Muscle layer of colon (tissue), 2 donors: Measurements from ENCODE around the gene IARS1.

Experiments used
- H3K27ac ChIP-seq: one replicate; pipeline ENCODE4 v1.7.0; 2013; ENCODE audit warnings: low read depth, mild to moderate bottlenecking, low read length, moderate library complexity
- H3K27me3 ChIP-seq, 2 donors: one replicate each; pipeline ENCODE4 v1.7.0; 2013; ENCODE audit warnings: low read length in 2 of 2, mild to moderate bottlenecking in 2 of 2; ENCODE audit not compliant: insufficient read depth in 2 of 2, control insufficient read depth in 1 of 2
- H3K36me3 ChIP-seq: one replicate; pipeline ENCODE4 v1.7.0; 2013; ENCODE audit warnings: mild to moderate bottlenecking, low read length; ENCODE audit not compliant: insufficient read depth
- H3K4me1 ChIP-seq: one replicate; pipeline ENCODE4 v1.7.0; 2013; ENCODE audit warnings: mild to moderate bottlenecking, low read length; ENCODE audit not compliant: insufficient read depth
- H3K4me3 ChIP-seq, 2 donors: one replicate each; pipeline ENCODE4 v1.7.0; 2013; ENCODE audit warnings: low read length in 2 of 2, low read depth in 1 of 2, mild to moderate bottlenecking in 1 of 2, moderate library complexity in 1 of 2
- H3K9ac ChIP-seq: one replicate; pipeline ENCODE4 v1.7.0; 2013; ENCODE audit warnings: low read length
- H3K9me3 ChIP-seq: one replicate; pipeline ENCODE4 v1.7.0; 2013; ENCODE audit warnings: mild to moderate bottlenecking, low read length
- donor health status: abdominal sarcoma.
- donor health status: Adenocarcinoma of cecum.

Gene IARS1

DNA sequence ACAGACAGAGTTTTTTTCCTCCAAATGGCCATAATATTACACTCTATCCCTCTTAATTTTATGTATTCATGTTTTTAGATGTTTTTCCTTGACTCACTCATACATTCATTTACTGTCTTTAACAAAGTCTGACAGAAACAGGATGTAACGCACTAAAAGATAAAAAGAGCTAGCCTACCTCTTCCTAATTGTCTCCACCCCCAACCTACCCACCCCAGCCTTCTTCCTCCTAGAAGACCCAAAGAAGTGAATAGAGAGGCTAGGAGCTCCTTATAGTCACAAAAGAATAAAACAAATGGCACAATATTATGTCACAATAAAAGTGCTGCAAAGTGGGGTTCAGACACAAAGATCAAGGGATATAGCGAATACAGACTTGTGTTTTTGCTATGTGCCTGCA, 30.9 kb upstream of the IARS1 start:
- Histone ChIP-seq H3K9me3 (no peaks in the 10 kb centered on the region), H3K27me3 (no peaks in the 10 kb centered on the region), H3K36me3 (peaks cover 28% of the 10 kb centered on the region), H3K4me3 (peak overlapping the region; percentile 72 to 98), H3K27ac (peak overlapping the region; percentile 99), H3K4me1 (peaks cover 20% of the 10 kb centered on the region), H3K9ac (peak overlapping the region; percentile 33)

DNA sequence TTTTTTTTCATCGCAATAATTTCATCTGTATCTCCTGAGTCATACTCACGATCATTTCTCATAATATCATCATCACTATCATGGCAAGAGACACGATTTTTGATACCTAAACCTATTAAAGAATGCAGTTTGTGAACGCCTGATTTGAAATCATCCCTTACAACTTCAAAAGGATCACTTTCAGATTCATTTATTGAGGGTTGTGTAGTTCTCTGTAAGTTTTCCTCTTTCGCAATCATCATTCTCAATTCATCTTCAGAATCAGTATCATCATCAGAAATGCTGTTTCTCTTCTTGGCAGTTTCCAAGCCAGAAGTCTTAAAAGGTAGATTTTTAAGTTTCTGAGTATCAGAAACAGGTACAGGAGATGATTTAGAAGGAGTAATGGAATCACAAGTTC, 22.0 kb upstream of the IARS1 start:
- H3K36me3 ChIP-seq: peaks cover 54% of the 10 kb centered on the region
- H3K9me3 ChIP-seq: no peaks in the 10 kb centered on the region
- H3K4me1 ChIP-seq: no peaks in the 10 kb centered on the region
- H3K9ac ChIP-seq: no peak overlapping the region
- no peak overlapping the region for H3K27ac ChIP-seq
- H3K4me3 ChIP-seq: no peak overlapping the region
- no peaks in the 10 kb centered on the region for H3K27me3 ChIP-seq

DNA sequence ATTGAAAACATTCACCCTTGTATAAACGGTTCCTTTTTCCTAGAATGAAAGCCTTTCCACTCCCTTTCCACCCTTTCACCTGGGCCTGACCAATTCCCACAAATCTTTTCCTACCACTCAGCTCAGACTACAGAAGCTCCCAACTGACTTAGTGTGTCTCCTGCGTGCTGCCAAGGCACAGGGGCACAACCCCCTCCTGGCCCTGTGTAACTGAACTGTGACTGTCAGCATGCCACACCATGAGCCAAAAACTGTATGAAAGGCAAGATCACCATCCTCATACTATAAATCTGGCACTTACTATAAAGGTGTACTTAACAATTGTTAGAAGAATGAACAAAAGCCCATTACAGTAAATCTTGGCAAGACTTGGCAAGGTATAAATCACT, 20.1 kb upstream of the IARS1 start:
- H3K9ac ChIP-seq: no peak overlapping the region
- H3K36me3 ChIP-seq: peaks cover 66% of the 10 kb centered on the region

DNA sequence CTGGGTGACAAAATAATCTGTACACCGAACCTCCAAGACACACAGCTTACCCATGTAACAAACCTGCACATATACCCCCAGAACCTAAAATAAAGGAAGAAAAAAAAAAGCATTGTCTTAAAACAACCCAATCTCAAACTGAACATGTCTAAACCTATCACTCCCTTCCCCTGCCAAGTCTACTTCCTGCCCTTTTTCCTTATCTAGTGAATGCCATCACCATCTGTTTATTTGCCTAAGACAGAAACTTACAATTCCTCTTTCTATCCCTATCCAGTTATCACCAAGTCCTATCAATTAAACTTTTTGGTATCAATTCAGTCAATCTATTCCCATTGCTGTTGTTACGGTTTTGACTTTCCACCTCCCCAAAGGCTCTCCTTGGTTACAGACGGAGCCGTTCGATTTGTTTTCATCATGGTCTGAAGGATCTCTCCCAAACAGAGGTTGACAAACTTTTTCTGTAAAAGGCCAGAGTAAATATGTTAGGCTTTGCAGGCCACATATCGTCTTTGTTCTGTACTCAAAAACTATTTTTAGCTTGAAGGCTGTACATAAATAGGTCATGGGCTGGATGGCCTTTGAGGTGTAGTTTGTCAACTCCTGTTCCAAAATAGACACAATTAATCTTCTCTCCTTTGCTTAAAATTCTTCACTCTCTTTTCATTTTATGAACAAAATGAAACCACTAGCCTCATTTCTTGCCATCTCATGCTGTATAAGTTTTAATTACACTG, 19.6 kb upstream of the IARS1 start:
- Histone ChIP-seq H3K9ac (no peak overlapping the region), H3K27me3 (no peaks in the 10 kb centered on the region), H3K36me3 (peaks cover 72% of the 10 kb centered on the region), H3K27ac (no peak overlapping the region), H3K4me1 (no peaks in the 10 kb centered on the region), H3K9me3 (no peaks in the 10 kb centered on the region), H3K4me3 (no peak overlapping the region)

More for the DNA sequence above, 20.1 kb upstream of the IARS1 start:
- Histone ChIP-seq H3K4me3 (no peak overlapping the region), H3K27ac (no peak overlapping the region), H3K27me3 (no peaks in the 10 kb centered on the region), H3K4me1 (no peaks in the 10 kb centered on the region), H3K9me3 (no peaks in the 10 kb centered on the region)

DNA sequence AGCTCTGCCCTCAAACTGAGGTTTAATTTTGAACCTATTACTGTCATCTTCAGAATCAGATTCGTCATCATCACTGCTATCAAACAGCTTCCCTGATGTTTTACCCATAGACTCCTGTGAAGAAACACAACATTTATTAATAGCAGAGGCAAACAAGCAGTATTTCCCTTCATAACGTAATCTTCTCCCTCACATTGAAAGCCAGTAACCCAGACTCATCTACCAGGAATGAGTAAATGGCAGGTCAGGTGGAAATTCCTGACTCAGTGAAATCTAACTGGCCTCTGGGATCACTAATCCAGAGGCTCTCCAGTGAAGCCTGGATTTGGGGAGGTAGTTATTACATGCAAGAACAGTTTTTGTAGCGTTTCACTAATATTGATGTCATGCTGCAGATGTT, 17.1 kb upstream of the IARS1 start:
- no peak overlapping the region for H3K9ac ChIP-seq
- no peaks in the 10 kb centered on the region for H3K9me3 ChIP-seq
- H3K36me3 ChIP-seq: peaks cover 69% of the 10 kb centered on the region
- no peaks in the 10 kb centered on the region for H3K4me1 ChIP-seq
- H3K4me3 ChIP-seq: no peak overlapping the region
- H3K27me3 ChIP-seq: no peaks in the 10 kb centered on the region
- no peak overlapping the region for H3K27ac ChIP-seq

DNA sequence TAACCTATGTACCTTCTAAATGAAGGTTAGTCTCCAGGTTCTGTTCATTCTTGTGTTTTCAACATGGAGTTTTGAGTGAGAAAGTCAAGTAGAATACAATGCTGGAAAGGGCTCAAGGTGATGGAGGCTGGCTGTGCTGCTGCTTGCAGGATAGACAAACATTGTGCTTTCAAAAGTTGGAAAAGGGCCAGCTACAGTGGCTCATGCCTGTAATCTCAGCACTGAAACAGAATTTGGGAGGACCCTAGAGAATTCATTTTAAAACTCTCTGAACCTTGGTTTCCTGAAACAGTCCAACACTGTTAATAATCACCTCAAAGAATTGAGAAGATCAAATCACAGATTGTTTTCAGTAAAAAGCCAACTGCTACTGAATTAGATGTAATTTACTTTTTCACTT, 15.4 kb upstream of the IARS1 start:
- H3K9ac ChIP-seq: no peak overlapping the region
- peaks cover 69% of the 10 kb centered on the region for H3K36me3 ChIP-seq
- H3K4me3 ChIP-seq: no peak overlapping the region
- H3K4me1 ChIP-seq: no peaks in the 10 kb centered on the region
- no peak overlapping the region for H3K27ac ChIP-seq
- H3K9me3 ChIP-seq: no peaks in the 10 kb centered on the region
- no peaks in the 10 kb centered on the region for H3K27me3 ChIP-seq

DNA sequence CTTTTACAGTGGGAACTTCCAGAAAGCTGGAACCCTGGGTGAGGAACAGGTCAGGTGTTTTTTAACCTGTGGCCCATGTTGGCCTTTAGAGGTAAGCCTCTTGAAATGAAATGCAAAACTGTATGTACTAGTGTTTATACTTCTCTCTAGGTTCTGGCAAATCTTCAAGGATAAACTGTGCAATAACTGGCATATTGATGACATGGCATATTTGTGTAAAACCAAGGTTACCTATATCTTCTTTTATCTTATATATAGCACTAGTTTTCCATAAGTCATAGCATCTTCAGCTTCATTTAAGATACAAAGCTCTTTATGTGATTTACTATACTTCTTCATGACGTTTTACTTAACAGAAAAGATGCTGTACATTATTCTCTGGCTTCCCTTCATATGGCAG, 7.4 kb upstream of the IARS1 start:
- H3K27ac ChIP-seq: no peak overlapping the region

DNA sequence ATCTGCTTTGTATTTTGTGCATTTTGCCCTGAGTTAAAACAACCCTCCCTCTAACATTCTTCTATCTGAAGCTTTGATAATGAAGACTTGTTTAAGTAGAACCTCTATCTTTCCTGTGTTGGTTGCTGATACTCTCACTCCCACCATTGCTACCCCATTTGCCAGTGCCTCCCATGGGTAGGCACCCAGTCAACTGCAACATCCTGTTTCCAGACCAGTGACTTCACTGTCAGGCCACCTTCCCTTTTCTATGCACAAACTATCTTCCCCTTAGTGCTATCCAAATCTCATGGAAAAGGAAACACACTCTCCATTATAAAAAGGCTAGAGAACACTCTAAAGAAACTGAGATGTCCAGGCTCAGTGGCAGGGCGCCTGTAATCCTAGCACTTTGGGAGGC, 5.6 kb upstream of the IARS1 start:
- peaks cover 7% of the 10 kb centered on the region for H3K4me1 ChIP-seq
- no peak overlapping the region for H3K9ac ChIP-seq
- H3K4me3 ChIP-seq: no peak overlapping the region
- H3K27me3 ChIP-seq: no peaks in the 10 kb centered on the region
- H3K9me3 ChIP-seq: no peaks in the 10 kb centered on the region
- H3K36me3 ChIP-seq: peaks cover 53% of the 10 kb centered on the region
- no peak overlapping the region for H3K27ac ChIP-seq

More for the DNA sequence above, 7.4 kb upstream of the IARS1 start:
- no peaks in the 10 kb centered on the region for H3K9me3 ChIP-seq
- no peaks in the 10 kb centered on the region for H3K27me3 ChIP-seq
- H3K4me1 ChIP-seq: no peaks in the 10 kb centered on the region
- no peak overlapping the region for H3K9ac ChIP-seq
- H3K36me3 ChIP-seq: peaks cover 69% of the 10 kb centered on the region
- no peak overlapping the region for H3K4me3 ChIP-seq

DNA sequence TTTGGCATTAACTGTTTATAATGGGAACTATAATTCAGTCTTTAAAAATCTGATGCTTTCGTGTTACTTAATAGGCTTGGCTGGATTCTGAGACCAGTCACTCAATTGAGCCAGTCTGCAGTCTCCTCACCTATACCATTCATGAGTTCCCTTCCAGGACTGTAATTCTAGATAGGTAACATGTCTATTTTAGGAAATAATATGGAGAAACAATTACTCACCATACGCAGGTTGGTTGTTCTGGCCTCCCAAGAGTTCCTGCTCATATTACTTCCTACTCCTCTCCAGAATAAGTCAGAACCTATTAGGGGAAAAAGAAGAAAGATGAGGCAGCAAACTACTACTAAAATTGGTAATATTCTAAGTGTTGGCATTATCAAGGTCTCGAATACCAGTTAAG, 4.5 kb upstream of the IARS1 start:
- peaks cover 43% of the 10 kb centered on the region for H3K36me3 ChIP-seq
- H3K9me3 ChIP-seq: no peaks in the 10 kb centered on the region
- H3K27me3 ChIP-seq: no peaks in the 10 kb centered on the region
- H3K9ac ChIP-seq: no peak overlapping the region
- no peak overlapping the region for H3K27ac ChIP-seq
- H3K4me1 ChIP-seq: peaks cover 7% of the 10 kb centered on the region
- no peak overlapping the region for H3K4me3 ChIP-seq

DNA sequence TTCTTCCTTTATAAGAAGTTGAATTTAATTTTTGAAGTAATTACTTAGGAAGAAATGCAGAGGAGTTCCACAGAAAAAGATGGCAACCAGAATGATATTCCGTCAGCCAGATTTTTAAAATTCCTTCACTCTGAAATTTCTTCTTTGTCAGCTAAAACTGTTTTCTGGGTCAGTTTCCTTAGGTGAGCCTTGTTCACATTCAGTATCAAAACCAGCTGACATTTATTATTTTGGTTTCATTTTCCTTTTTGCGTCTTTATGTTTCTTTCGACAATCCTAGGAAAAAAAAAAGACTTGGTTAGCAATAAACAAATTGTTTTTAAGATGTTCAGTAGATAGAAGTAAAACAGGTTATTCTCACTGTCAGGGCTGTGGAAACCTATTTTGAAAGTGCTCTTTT, 4.1 kb upstream of the IARS1 start:
- Histone ChIP-seq H3K4me1 (peaks cover 12% of the 10 kb centered on the region), H3K4me3 (no peak overlapping the region), H3K36me3 (peaks cover 38% of the 10 kb centered on the region), H3K9me3 (no peaks in the 10 kb centered on the region), H3K27me3 (no peaks in the 10 kb centered on the region), H3K27ac (no peak overlapping the region), H3K9ac (no peak overlapping the region)

DNA sequence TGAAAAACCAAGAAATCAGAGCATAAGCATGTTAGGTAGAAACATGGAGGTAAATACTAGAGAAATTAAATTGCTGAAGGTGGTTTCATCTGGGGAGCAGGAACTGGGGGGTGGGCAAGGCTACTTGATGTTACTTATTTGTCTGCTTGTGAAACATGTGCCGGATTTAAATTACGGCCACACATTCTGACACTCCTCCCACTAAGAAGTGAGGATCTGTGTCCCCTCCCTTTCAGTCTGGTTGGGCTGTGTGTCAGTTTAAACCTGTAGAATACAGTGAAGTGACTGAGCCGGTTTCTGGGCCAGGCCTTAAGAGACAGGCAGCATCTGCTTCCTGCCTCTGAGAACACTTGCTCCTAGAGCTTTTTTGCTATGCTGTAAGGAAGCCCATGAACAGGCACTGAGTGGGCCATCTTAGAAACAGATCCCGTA, 2.3 kb upstream of the IARS1 start:
- Histone ChIP-seq H3K4me3 (no peak overlapping the region), H3K4me1 (peaks cover 18% of the 10 kb centered on the region), H3K27ac (no peak overlapping the region), H3K27me3 (no peaks in the 10 kb centered on the region), H3K9me3 (no peaks in the 10 kb centered on the region), H3K36me3 (peaks cover 25% of the 10 kb centered on the region), H3K9ac (no peak overlapping the region)

DNA sequence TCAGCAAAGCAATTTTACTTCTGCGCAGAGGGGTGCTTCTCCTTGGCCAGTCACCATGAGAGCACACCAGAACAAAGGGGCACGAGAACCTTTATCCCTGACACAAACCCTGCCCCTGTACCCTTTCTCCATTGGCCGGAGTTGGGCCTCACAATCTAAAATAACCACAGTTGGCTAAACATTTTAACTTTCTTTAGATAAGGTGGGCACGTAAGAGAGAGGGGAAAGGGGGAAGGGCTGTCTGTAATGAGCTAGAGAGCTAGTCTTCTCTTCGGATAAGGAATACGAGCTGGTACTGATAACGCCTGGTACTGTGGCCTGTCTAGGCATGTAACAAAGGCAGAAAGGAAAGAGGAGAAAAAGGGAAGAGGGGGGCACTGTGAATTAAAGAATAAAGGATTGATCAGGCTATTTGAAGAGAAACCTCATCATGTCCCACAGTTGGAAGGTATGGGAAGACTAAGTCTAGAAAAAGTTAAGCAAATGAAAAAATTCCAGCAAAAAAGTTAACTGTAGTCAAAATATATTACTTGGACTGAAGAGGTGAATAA, 1.8 kb upstream of the IARS1 start:
- H3K9ac ChIP-seq: no peak overlapping the region
- H3K4me3 ChIP-seq: no peak overlapping the region
- H3K4me1 ChIP-seq: peaks cover 18% of the 10 kb centered on the region
- no peak overlapping the region for H3K27ac ChIP-seq
- H3K36me3 ChIP-seq: peaks cover 20% of the 10 kb centered on the region
- H3K27me3 ChIP-seq: no peaks in the 10 kb centered on the region
- H3K9me3 ChIP-seq: no peaks in the 10 kb centered on the region
